Skeletal muscle satellite cell (primary cell): ENCODE data around the gene POU5F1.
"Not testable (repeated sequence)": the region's sequence is repeated elsewhere in the genome, so short reads cannot be mapped to it uniquely, and the experiment has no call there.

Experiments used
- H3K27me3 ChIP-seq: 2 replicates; pipeline ENCODE4 v1.7.0; 2013; ENCODE audit warnings: low read length; ENCODE audit not compliant: control insufficient read depth, insufficient read depth
- H3K36me3 ChIP-seq: 2 replicates; pipeline ENCODE4 v1.7.0; 2013; ENCODE audit warnings: mild to moderate bottlenecking, control low read depth, low read length; ENCODE audit not compliant: insufficient read depth
- H3K4me1 ChIP-seq: 2 replicates; pipeline ENCODE4 v1.7.0; 2013; ENCODE audit warnings: low read length; ENCODE audit not compliant: control insufficient read depth, insufficient read depth
- H3K4me2 ChIP-seq: 2 replicates; pipeline ENCODE4 v1.7.0; 2013; ENCODE audit warnings: mild to moderate bottlenecking, low read length
- H3K4me3 ChIP-seq: 2 replicates; pipeline ENCODE4 v1.7.0; 2013; ENCODE audit warnings: low read length
- H3K9ac ChIP-seq: 2 replicates; pipeline ENCODE4 v1.7.0; 2013; ENCODE audit warnings: mild to moderate bottlenecking, low read depth, low read length, moderate library complexity
- H3K9me3 ChIP-seq: replicated peaks from 2 replicates; pipeline ENCODE4 v1.7.0; 2013; ENCODE audit warnings: mild to moderate bottlenecking, control low read depth, low read length

POU5F1 gene

GRCh38 chr6:31202259-31203166, 32.0 kb upstream of the POU5F1 start:
- no peaks in the 10 kb centered on the region for H3K27me3 ChIP-seq
- H3K4me1 ChIP-seq, result peaks cover 20% of the 10 kb centered on the region
- H3K4me2 ChIP-seq, result no peak overlapping the region
- H3K4me3 ChIP-seq, result no peak overlapping the region
- no peak overlapping the region for H3K9ac ChIP-seq
- no peaks in the 10 kb centered on the region for H3K36me3 ChIP-seq
- no peaks in the 10 kb centered on the region for H3K9me3 ChIP-seq

GRCh38 chr6:31199105-31199452, 28.6 kb upstream of the POU5F1 start:
- not testable (repeated sequence) for H3K9ac ChIP-seq, H3K36me3 ChIP-seq, H3K27me3 ChIP-seq, H3K4me2 ChIP-seq, H3K4me3 ChIP-seq, H3K9me3 ChIP-seq
- peaks cover 17% of the 10 kb centered on the region for H3K4me1 ChIP-seq

GRCh38 chr6:31197559-31198305, 27.2 kb upstream of the POU5F1 start:
- H3K4me2 ChIP-seq, result peak overlapping the region; percentile 83
- no peaks in the 10 kb centered on the region for H3K9me3 ChIP-seq
- H3K36me3 ChIP-seq, result no peaks in the 10 kb centered on the region
- H3K4me1 ChIP-seq, result peaks cover 6% of the 10 kb centered on the region
- H3K9ac ChIP-seq, result peak overlapping the region; percentile 86
- H3K27me3 ChIP-seq, result no peaks in the 10 kb centered on the region
- H3K4me3 ChIP-seq, result peak overlapping the region; percentile 91

- not testable (repeated sequence) for H3K4me1 ChIP-seq, H3K9ac ChIP-seq, H3K36me3 ChIP-seq, H3K27me3 ChIP-seq, H3K9me3 ChIP-seq
- H3K4me3 ChIP-seq, result peak overlapping the region; percentile 91
- peak overlapping the region; percentile 83 for H3K4me2 ChIP-seq
These were observed 26.0 kb upstream of the POU5F1 start for GRCh38 chr6:31196251-31197022.

GRCh38 chr6:31195308-31195979, 25.0 kb upstream of the POU5F1 start:
- not testable (repeated sequence) for H3K4me3 ChIP-seq, H3K27me3 ChIP-seq, H3K9ac ChIP-seq, H3K4me2 ChIP-seq, H3K36me3 ChIP-seq, H3K4me1 ChIP-seq, H3K9me3 ChIP-seq

- H3K4me3 ChIP-seq, result no peak overlapping the region
- H3K4me1 ChIP-seq, result peaks cover 3% of the 10 kb centered on the region
- H3K9me3 ChIP-seq, result no peaks in the 10 kb centered on the region
- H3K36me3 ChIP-seq, result no peaks in the 10 kb centered on the region
- H3K4me2 ChIP-seq, result no peak overlapping the region
- no peaks in the 10 kb centered on the region for H3K27me3 ChIP-seq
- no peak overlapping the region for H3K9ac ChIP-seq
These were observed 23.8 kb upstream of the POU5F1 start for GRCh38 chr6:31194061-31194834.

- Histone ChIP-seq H3K4me2 (no peak overlapping the region), H3K4me1 (peaks cover 3% of the 10 kb centered on the region), H3K36me3 (no peaks in the 10 kb centered on the region), H3K9me3 (no peaks in the 10 kb centered on the region), H3K9ac (no peak overlapping the region), H3K27me3 (no peaks in the 10 kb centered on the region), H3K4me3 (no peak overlapping the region)
These were observed 22.7 kb upstream of the POU5F1 start for GRCh38 chr6:31193206-31193605.

GRCh38 chr6:31192431-31193105, 22.1 kb upstream of the POU5F1 start:
- H3K4me2 ChIP-seq, H3K9me3 ChIP-seq, H3K27me3 ChIP-seq, H3K9ac ChIP-seq, H3K36me3 ChIP-seq, H3K4me3 ChIP-seq, H3K4me1 ChIP-seq: not testable (repeated sequence)

- H3K27me3 ChIP-seq, result no peaks in the 10 kb centered on the region
- H3K9me3 ChIP-seq, result no peaks in the 10 kb centered on the region
- no peak overlapping the region for H3K4me3 ChIP-seq
- H3K4me1 ChIP-seq, result peaks cover 12% of the 10 kb centered on the region
- no peaks in the 10 kb centered on the region for H3K36me3 ChIP-seq
- H3K9ac ChIP-seq, result no peak overlapping the region
- no peak overlapping the region for H3K4me2 ChIP-seq
These were observed 20.0 kb upstream of the POU5F1 start for GRCh38 chr6:31190488-31190887.

- H3K4me2 ChIP-seq, H3K36me3 ChIP-seq, H3K27me3 ChIP-seq, H3K4me3 ChIP-seq, H3K9me3 ChIP-seq, H3K9ac ChIP-seq: not testable (repeated sequence)
- peaks cover 13% of the 10 kb centered on the region for H3K4me1 ChIP-seq
These were observed 18.7 kb upstream of the POU5F1 start for GRCh38 chr6:31189223-31189622.
